PC-3 (cell line): ENCODE measurements around the gene ZBTB14. TPM values are rescaled to one million over a fixed set of nuclear protein-coding genes. Genes with fewer than 3 reads are reported as not detected.

Source experiments
- ATAC-seq: fragments of 200-7000 bp; cut with Tn5 transposase; 2 replicates; pipeline ENCODE4 v1.9.1; 2020; ENCODE audit warnings: mild to moderate bottlenecking, moderate library complexity
- BruUV-seq: library from RNA; stranded (reverse); fragments of 400-500 nt; replicated peaks from 2 replicates; lab custom pipeline; 2021; lab: Mats Ljungman, UMichigan
- CTCF ChIA-PET: fragments of 300-600 bp; sonication (Branson Sonifier 250); formaldehyde crosslinking; loops from one replicate; lab custom pipeline; 2022; ENCODE audit warnings: antibody characterized with exemption; lab: Charles Lee
- POLR2A ChIA-PET: fragments of 300-600 bp; sonication (Branson Sonifier 250); formaldehyde crosslinking; loops from one replicate; lab custom pipeline; 2022; ENCODE audit warnings: antibody characterized with exemption; ENCODE audit not compliant: unreplicated experiment; lab: Charles Lee
- DNase-seq: peaks from one replicate; pipeline ENCODE4 v3.0.0-alpha.2; 2015
- H2AFZ ChIP-seq: fragments of 300-600 bp; sonication (generic); 2 replicates; pipeline ENCODE4 v1.6.0; 2016; ENCODE audit warnings: antibody characterized with exemption, low read length
- H3F3A ChIP-seq: fragments of 300-600 bp; sonication (generic); one replicate; pipeline ENCODE4 v1.6.0; 2017; ENCODE audit warnings: antibody characterized with exemption, low read length, control low read depth, mild to moderate bottlenecking; ENCODE audit not compliant: unreplicated experiment
- H3K27ac ChIP-seq: fragments of 300-600 bp; sonication (generic); 2 replicates; pipeline ENCODE4 v1.5.1; 2016; ENCODE audit warnings: mild to moderate bottlenecking, low read length
- H3K27me3 ChIP-seq: fragments of 300-600 bp; sonication (generic); 2 replicates; pipeline ENCODE4 v1.6.1; 2016; ENCODE audit warnings: low read length, mixed read lengths
- H3K36me3 ChIP-seq: fragments of 300-600 bp; sonication (generic); 2 replicates; pipeline ENCODE4 v1.6.1; 2016; ENCODE audit warnings: low read depth, mixed run types, low read length, mixed read lengths
- H3K4me1 ChIP-seq: fragments of 300-600 bp; sonication (generic); 2 replicates; pipeline ENCODE4 v1.5.1; 2016; ENCODE audit warnings: low read length; ENCODE audit not compliant: insufficient read depth
- H3K4me2 ChIP-seq: fragments of 300-600 bp; sonication (generic); 2 replicates; pipeline ENCODE4 v1.6.0; 2016; ENCODE audit warnings: low read length
- H3K4me3 ChIP-seq: fragments of 300-600 bp; sonication (generic); 2 replicates; pipeline ENCODE4 v1.5.1; 2016; ENCODE audit warnings: mild to moderate bottlenecking, low read length, mixed read lengths
- H3K79me2 ChIP-seq: fragments of 300-600 bp; sonication (generic); 2 replicates; pipeline ENCODE4 v1.6.1; 2017; ENCODE audit warnings: low read length, mixed read lengths
- H3K9ac ChIP-seq: fragments of 300-600 bp; sonication (generic); 2 replicates; pipeline ENCODE4 v1.6.0; 2016; ENCODE audit warnings: mild to moderate bottlenecking, low read length
- H3K9me2 ChIP-seq: fragments of 300-600 bp; sonication (generic); replicated peaks from 2 replicates; pipeline ENCODE4 v1.6.1; 2016; ENCODE audit warnings: mixed run types, low read length, mixed read lengths
- H3K9me3 ChIP-seq: fragments of 300-600 bp; sonication (generic); 2 replicates; pipeline ENCODE4 v1.6.1; 2016; ENCODE audit warnings: low read length, mixed read lengths
- H4K20me1 ChIP-seq: fragments of 300-600 bp; sonication (generic); 2 replicates; pipeline ENCODE4 v1.6.1; 2016; ENCODE audit warnings: low read length, mixed read lengths
- CTCF ChIP-seq: fragments of 300-600 bp; sonication (generic); conservative IDR thresholded peaks from 2 replicates; pipeline ENCODE4 v1.5.1; 2017; ENCODE audit warnings: antibody characterized with exemption, low read depth, mild to moderate bottlenecking, low read length
- EZH2 ChIP-seq: fragments of 300-600 bp; sonication (generic); IDR thresholded peaks from one replicate; pipeline ENCODE4 v1.6.1; 2017; ENCODE audit warnings: antibody characterized with exemption, mild to moderate bottlenecking, low read length; ENCODE audit not compliant: unreplicated experiment
- EZH2phosphoT487 ChIP-seq: fragments of 300-600 bp; sonication (generic); IDR thresholded peaks from 2 replicates; pipeline ENCODE4 v1.6.1; 2018; ENCODE audit warnings: mild to moderate bottlenecking, antibody characterized with exemption, low read length, borderline replicate concordance
- intact Hi-C: fragments of 100-400 bp; cut with micrococcal nuclease; formaldehyde crosslinking; loops from 2 replicates; pipeline ENCODE4 v1.9.0; 2023
- total RNA-seq: library from RNA; depleted of rRNA; stranded (reverse); fragments of >200 nt; gene quantifications from 2 replicates; pipeline ENCODE4 v1.2.3, GENCODE V29; 2014; rRNA removed

ZBTB14 gene
- total RNA-seq, 1 experiment from 2014 or later, result 6.8 TPM

GRCh38 chr18:5244941-5245340 lies 50.6 kb downstream of the ZBTB14 start:
- H3K79me2 ChIP-seq, result peaks cover 4% of the 10 kb centered on the region
- ChIA-PET POLR2A (no interaction called here), CTCF (no interaction called here)
- H3K9me3 ChIP-seq, result no peaks in the 10 kb centered on the region
- H2AFZ ChIP-seq, result no peak overlapping the region
- H4K20me1 ChIP-seq, result no peaks in the 10 kb centered on the region
- ATAC-seq (no peak), DNase-seq (no peak)
- intact Hi-C loops, result loop anchor here (5.0 kb wide), 1 partner anchor 297 kb away; the partner anchor contains the start of gene EPB41L3
- no TSS peak for BruUV-seq
- no peak overlapping the region for H3K4me2 ChIP-seq
- H3F3A ChIP-seq, result no peaks in the 10 kb centered on the region
- H3K36me3 ChIP-seq, result no peaks in the 10 kb centered on the region
- no peak for TF ChIP-seq CTCF
- TF ChIP-seq EZH2, result no peak
- TF ChIP-seq EZH2phosphoT487, result no peak
- H3K27me3 ChIP-seq, result no peaks in the 10 kb centered on the region
- peaks cover 3% of the 10 kb centered on the region; the same call in 1 of the 2 replicates for H3K4me1 ChIP-seq
- H3K4me3 ChIP-seq, result no peak overlapping the region
- no peaks in the 10 kb centered on the region for H3K9me2 ChIP-seq
- no peak overlapping the region for H3K9ac ChIP-seq
- H3K27ac ChIP-seq, result no peak overlapping the region

- no peaks in the 10 kb centered on the region for H3K9me3 ChIP-seq
- CTCF ChIA-PET, result no interaction called here
Observed at GRCh38 chr18:5239447-5239846, 56.1 kb downstream of the ZBTB14 start.

More at GRCh38 chr18:5239447-5239846, 56.1 kb downstream of the ZBTB14 start:
- TF ChIP-seq EZH2 (no peak), EZH2phosphoT487 (no peak), CTCF (no peak)
- Histone ChIP-seq H3K36me3 (no peaks in the 10 kb centered on the region), H3K27me3 (no peaks in the 10 kb centered on the region), H3K4me1 (peaks cover 30% of the 10 kb centered on the region), H3K9me2 (no peaks in the 10 kb centered on the region), H3F3A (no peaks in the 10 kb centered on the region), H2AFZ (no peak overlapping the region), H4K20me1 (no peaks in the 10 kb centered on the region), H3K9ac (peak overlapping the region; percentile 92; the same call in 1 of the 2 replicates), H3K27ac (no peak overlapping the region), H3K4me3 (peak overlapping the region; percentile 84), H3K4me2 (peak overlapping the region; percentile 93), H3K79me2 (peaks cover 19% of the 10 kb centered on the region)
- POLR2A ChIA-PET, result no interaction called here
- no TSS peak for BruUV-seq
- ATAC-seq (no peak), DNase-seq (no peak)
- intact Hi-C loops, result loop anchor here (5.0 kb wide), 2 partner anchors 167 to 308 kb away; no protein-coding TSS in a partner anchor

Other genes with a start within 250 kb of the ZBTB14 start
- gene AKAIN1, start 98.5 kb downstream of the ZBTB14 start, total RNA-seq, result not detected in 2 replicates
- gene EPB41L3, start 248.3 kb upstream of the ZBTB14 start, total RNA-seq, result 39.5 TPM in 2 replicates